Heart right ventricle (tissue), 16 donors: ENCODE results near the gene MT1G. TPM values are rescaled to one million over a fixed set of nuclear protein-coding genes. Genes with fewer than 3 reads are reported as not detected.

ENCODE experiments used
- ATAC-seq, 8 donors: fragments of 200-7000 bp; cut with Tn5 transposase; one replicate each; pipeline ENCODE4 v1.9.1; 2020; ENCODE audit warnings: mild to moderate bottlenecking in 8 of 8, moderate library complexity in 8 of 8, moderate number of reproducible peaks in 1 of 8
- DNase-seq, 2 donors: peaks; one replicate each; pipeline ENCODE4 v3.0.0-alpha.2; 2020
- H3K27ac ChIP-seq, 10 donors: fragments of 200-600 bp; sonication (generic) in 2 of 10; one replicate each; pipeline versions ENCODE4 v1.5.0 to v1.8.0; 2020 to 2022; ENCODE audit warnings: mild to moderate bottlenecking in 3 of 10
- H3K27me3 ChIP-seq, 7 donors: fragments of 200-600 bp; one replicate each; pipeline ENCODE4 v1.8.0; 2021 to 2022; ENCODE audit warnings: mild to moderate bottlenecking in 2 of 7
- H3K36me3 ChIP-seq, 9 donors: fragments of 200-600 bp; sonication (generic) in 1 of 9; one replicate each; pipeline versions ENCODE4 v1.5.0 to v1.8.0; 2020 to 2022; ENCODE audit warnings: mild to moderate bottlenecking in 2 of 9
- H3K4me1 ChIP-seq, 9 donors: fragments of 200-600 bp; sonication (generic) in 1 of 9; one replicate each; pipeline versions ENCODE4 v1.5.0 to v1.8.0; 2020 to 2022; ENCODE audit warnings: mild to moderate bottlenecking in 4 of 9
- H3K4me3 ChIP-seq, 10 donors: fragments of 200-600 bp; sonication (generic) in 2 of 10; one replicate each; pipeline versions ENCODE4 v1.5.0 to v1.8.0; 2020 to 2022; ENCODE audit warnings: mild to moderate bottlenecking in 7 of 10, moderate library complexity in 2 of 10
- H3K9me3 ChIP-seq, 11 donors: fragments of 200-600 bp in 10 of 11; sonication (generic) in 2 of 11; one replicate each; pipeline versions ENCODE4 v1.5.0 to v1.8.0; 2013 to 2022; ENCODE audit warnings: mild to moderate bottlenecking in 2 of 11, control low read depth in 1 of 11, moderate library complexity in 1 of 11
- CTCF ChIP-seq, 9 donors: fragments of 200-600 bp; sonication (generic) in 2 of 9; IDR thresholded peaks; one replicate each; pipeline versions ENCODE4 v1.5.0 to v1.8.0; 2021 to 2022; ENCODE audit warnings: antibody characterized with exemption in 9 of 9, mild to moderate bottlenecking in 5 of 9, moderate library complexity in 1 of 9
- WGBS, 2 donors: extraction: QIAGEN DNeasy Blood & Tissue Kit; methylation state at CpG; one replicate each; pipeline ENCODE4 v1.1.7; 2013; ENCODE audit warnings: inconsistent platforms in 1 of 2; 5-methylcytosine and 5-hydroxymethylcytosine counted together
- intact Hi-C, 10 donors: fragments of 100-400 bp; cut with DNase I; formaldehyde crosslinking; loops; one replicate each; pipeline versions ENCODE4 v1.11.1 to v1.14.2; 2022
- polyA plus RNA-seq, 2 donors: library from polyadenylated mRNA; stranded (reverse); fragments of 200-250 nt; gene quantifications; one replicate each; pipeline ENCODE4 v1.2.3, GENCODE V29; 2013
- total RNA-seq, 10 donors: library from RNA; stranded (reverse); fragmentation: NEBNext Ultra II Directional in 3 of 10; extraction: Animal tissue kit (Norgen Biotek cat#: 25700) in 3 of 10; gene quantifications; one replicate each; pipeline versions ENCODE4 v1.2.1 to v1.2.4, GENCODE V29; 2021 to 2023
- donor health status: Arrhythmogenic right ventricular cardiomyopathy.
- donor health status: ischemic (EF 13 %, LVEDD 7.1; RV severe dilation, severe dysfunction).
- donor health status: healthy with polysubstance abuse.
- donor health status: DM: no; HTN: yes; CAD: no.
- donor health status: DM: no; HTN: no; CAD: no.
- donor health status: ischemic (EF 25% LVEDD 6.9; RV normal size, moderate dysfunction).
- donor health status: ischemic (EF 25% LVEDD 5.7; RV mildly dilated, moderate dysfunction).
- donor health status: healthy.
- donor health status: DM: yes; HTN: yes; CAD: no.
- donor health status: Ischemic cardiomyopathy.
- donor health status: ischemic (EF 35%, LVEDD 5.7; RV mildly dilated, moderate dysfunction).
- donor health status: nonischemic (EF 11% LVEDD 7.7; RV severe dilation, severe dysfunction).
- donor health status: DM: yes; HTN: yes; CAD: no.
- donor health status: PGD.
- donor health status: ischemic (EF 29% LVEDD 5.4; RV normal size, mild dysfunction).
- donor health status: nonischemic (EF 23%, LVEDD 6.1; RV moderate dilation, normal function).

Gene MT1G
- total and polyA plus RNA-seq, 12 donors, result 0.95 to 9.0 (median 2.3) TPM; not detected in 6

DNA sequence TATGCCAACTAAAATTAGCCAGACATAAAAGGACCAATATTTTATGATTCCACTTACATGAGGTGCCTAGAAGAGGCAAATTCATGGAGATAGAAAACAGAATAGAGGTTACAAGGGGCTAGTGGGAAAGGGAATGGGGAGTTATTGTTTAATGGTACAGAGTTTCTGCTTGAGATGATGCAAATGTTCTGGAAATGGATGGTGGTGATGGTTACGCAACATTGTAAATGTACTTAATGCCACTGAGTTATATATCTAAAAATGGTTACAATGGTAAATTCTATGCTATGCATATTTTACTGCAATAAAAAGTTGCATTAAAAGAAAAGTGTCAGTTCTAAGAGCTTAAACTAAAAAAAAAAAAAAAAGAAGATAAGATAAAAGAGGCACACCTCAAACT lies 32.3 kb upstream of the MT1G start:
- Histone ChIP-seq H3K27ac (no peak overlapping the region), H3K4me3 (no peak overlapping the region), H3K27me3 (no peaks in the 10 kb centered on the region), H3K9me3 (peaks cover 0 to 10% (median 0%) of the 10 kb centered on the region in 11 donors), H3K36me3 (no peaks in the 10 kb centered on the region), H3K4me1 (peaks cover 0 to 9% (median 0%) of the 10 kb centered on the region in 9 donors)
- intact Hi-C loops, result loop anchor here in 9 of 10 donors (1.0 to 10.0 kb wide), 8 partner anchors 97 to 188 kb away; no protein-coding TSS in a partner anchor
- TF ChIP-seq CTCF (IDR thresholded peaks at IDR 0.05), result no peak
- ATAC-seq (no peak), DNase-seq (no peak)
- WGBS, 2 donors, result 11 to 96% methylated on average over 1 of the region's 1 CpG

DNA sequence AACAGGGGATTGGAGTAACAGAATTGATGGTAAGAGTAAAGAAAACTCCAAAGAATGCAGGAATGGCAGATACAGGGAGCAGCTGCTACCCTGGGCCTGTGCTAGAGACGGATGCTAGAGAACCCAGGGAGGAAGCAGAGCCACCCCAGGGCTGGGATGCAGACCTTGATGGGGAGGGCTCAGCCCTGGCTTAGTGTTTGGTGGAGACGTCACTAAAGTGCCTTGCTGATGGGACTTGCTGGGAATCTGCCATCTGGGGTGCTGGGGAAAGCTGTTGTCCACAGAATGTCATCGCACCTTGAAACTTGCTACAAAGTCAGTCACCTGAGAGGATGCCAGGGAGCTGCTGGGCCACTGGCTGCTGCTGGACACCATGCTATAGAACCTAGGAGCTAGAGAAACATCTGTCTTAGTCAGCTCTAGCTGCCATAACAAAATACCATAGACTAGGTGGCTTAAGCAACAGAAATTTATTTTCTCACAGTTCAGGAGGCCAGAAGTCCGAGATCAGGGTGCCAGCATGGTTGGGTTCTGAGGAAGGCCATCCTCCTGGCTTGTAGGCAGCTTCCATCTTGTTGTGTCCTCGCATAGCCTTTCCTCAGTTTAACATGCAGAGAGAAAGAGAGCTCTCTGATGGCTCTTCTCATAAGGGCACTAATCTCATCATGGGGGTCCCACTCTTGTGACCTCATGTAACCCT lies 29.7 kb upstream of the MT1G start:
- no peak for ATAC-seq
- H3K27ac ChIP-seq, result no peak overlapping the region
- no peak overlapping the region for H3K4me3 ChIP-seq
- WGBS, 2 donors, result 85 to 89% methylated on average over 5 of the region's 5 CpGs
- intact Hi-C loops, result no loop called here
- no peaks in the 10 kb centered on the region for H3K36me3 ChIP-seq
- peaks cover 0 to 10% (median 0%) of the 10 kb centered on the region in 11 donors for H3K9me3 ChIP-seq
- TF ChIP-seq CTCF (IDR thresholded peaks at IDR 0.05), result no peak
- no peak for DNase-seq
- H3K27me3 ChIP-seq, result no peaks in the 10 kb centered on the region
- H3K4me1 ChIP-seq, result peaks cover 0 to 9% (median 0%) of the 10 kb centered on the region in 9 donors

- 75 to 78% methylated on average over 1 of the region's 1 CpG for WGBS, 2 donors
- peaks cover 0 to 8% (median 0%) of the 10 kb centered on the region in 9 donors for H3K4me1 ChIP-seq
- H3K27me3 ChIP-seq, result no peaks in the 10 kb centered on the region
- ATAC-seq, result no peak
- TF ChIP-seq CTCF (IDR thresholded peaks at IDR 0.05), result no peak
- intact Hi-C loops, result no loop called here
- DNase-seq, result no peak
- no peaks in the 10 kb centered on the region for H3K36me3 ChIP-seq
- no peak overlapping the region for H3K27ac ChIP-seq
- no peak overlapping the region for H3K4me3 ChIP-seq
- peaks cover 0 to 10% (median 0%) of the 10 kb centered on the region in 11 donors for H3K9me3 ChIP-seq
Measured at GRCh38 chr16:56695246-56695645, 27.4 kb upstream of the MT1G start.

- intact Hi-C loops, result no loop called here
- H3K4me1 ChIP-seq, result peaks cover 0 to 8% (median 0%) of the 10 kb centered on the region in 9 donors
- no peaks in the 10 kb centered on the region for H3K36me3 ChIP-seq
- 23 to 42% methylated on average over 4 of the region's 4 CpGs for WGBS, 2 donors
- H3K4me3 ChIP-seq, result no peak overlapping the region
- DNase-seq, result no peak
- TF ChIP-seq CTCF (IDR thresholded peaks at IDR 0.05), result no peak
- H3K27me3 ChIP-seq, result no peaks in the 10 kb centered on the region
- peaks cover 0 to 8% (median 0%) of the 10 kb centered on the region in 11 donors for H3K9me3 ChIP-seq
- ATAC-seq, result peak; percentile 52 to 92 (median 87)
- H3K27ac ChIP-seq, result no peak overlapping the region
Measured at GRCh38 chr16:56691885-56692284, 24.0 kb upstream of the MT1G start.
